Caki2 (cell line): ENCODE data around the gene BUB3. TPM values are rescaled to one million over a fixed set of nuclear protein-coding genes. Genes with fewer than 3 reads are reported as not detected.

ENCODE experiments used
- DNase-seq: peaks from one replicate; pipeline ENCODE4 v3.0.0-alpha.2; 2015; ENCODE audit warnings: low read depth
- in situ Hi-C: cut with HindIII; loops from 2 replicates; pipeline ENCODE4 v1.10.0; 2016; ENCODE audit warnings: low sequenced_read_pairs, low pct_unique_long_range_greater_than_20kb, mixed read lengths
- total RNA-seq: library from RNA; depleted of rRNA; stranded (reverse); fragments of >200 nt; shearing (Covaris generic); gene quantifications from 2 replicates; pipeline ENCODE4 v1.2.3, GENCODE V29; 2014; ENCODE audit warnings: low replicate concordance; rRNA removed

Gene BUB3, protein sequence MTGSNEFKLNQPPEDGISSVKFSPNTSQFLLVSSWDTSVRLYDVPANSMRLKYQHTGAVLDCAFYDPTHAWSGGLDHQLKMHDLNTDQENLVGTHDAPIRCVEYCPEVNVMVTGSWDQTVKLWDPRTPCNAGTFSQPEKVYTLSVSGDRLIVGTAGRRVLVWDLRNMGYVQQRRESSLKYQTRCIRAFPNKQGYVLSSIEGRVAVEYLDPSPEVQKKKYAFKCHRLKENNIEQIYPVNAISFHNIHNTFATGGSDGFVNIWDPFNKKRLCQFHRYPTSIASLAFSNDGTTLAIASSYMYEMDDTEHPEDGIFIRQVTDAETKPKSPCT
- total RNA-seq, result 117 and 181 TPM in 2 replicates

DNA sequence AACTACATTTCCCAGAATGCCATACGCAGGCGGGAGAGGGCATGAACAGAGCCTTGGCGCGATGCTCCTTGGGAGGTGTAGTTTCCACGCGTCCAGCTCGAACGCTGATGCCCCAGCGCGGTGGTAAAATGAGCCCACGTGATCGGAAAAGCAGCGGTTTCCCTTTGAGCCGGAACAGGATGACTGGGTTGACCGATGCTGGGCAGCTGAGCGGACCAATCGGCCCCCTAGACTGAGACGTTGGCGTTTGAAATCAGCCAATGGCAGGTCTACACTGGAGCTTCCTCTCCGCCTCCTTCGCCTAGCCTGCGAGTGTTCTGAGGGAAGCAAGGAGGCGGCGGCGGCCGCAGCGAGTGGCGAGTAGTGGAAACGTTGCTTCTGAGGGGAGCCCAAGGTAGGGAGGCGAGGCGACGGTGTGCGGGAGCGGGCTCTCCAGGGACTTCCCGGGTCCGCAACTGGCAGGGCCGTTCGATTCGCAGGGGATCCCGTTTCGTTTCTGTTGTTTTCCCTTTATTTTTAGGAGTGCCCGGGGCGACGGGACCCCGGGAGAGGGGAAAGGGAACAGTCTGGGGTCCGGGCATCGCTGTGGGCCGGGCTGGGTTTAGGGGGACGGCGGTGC is at the start of gene BUB3:
BUB3 (plus strand) TSS at position 311 of the 619 bp plus-strand sequence. CDS start 516 bp downstream, outside the sequence.
- in situ Hi-C loops, result no loop called here

DNA sequence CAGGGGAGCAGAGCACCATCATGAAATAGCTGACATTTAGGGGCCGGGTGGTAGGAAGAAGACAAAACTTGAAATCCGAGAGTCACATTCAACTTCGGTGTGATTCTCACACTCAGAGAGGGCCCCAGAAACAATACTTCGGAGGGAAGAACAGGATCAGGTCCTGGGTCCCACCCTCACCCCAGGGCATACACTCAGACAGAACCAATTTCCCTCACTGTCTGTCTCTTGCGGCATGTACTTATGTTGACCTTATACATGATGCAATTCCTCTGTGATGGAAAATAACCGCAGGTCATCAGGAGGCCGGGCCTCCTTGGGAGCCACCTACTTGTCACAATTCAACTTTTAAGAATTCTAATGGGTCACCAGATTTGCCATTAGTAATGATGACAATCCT is 44.7 kb upstream of the BUB3 start:
- DNase-seq, result peak; percentile 18
- in situ Hi-C loops, result no loop called here

More for the DNA sequence above, at the start of gene BUB3:
- DNase-seq, result peak; percentile 98

- in situ Hi-C loops, result no loop called here
- DNase-seq, result no peak
Observed at GRCh38 chr10:123117644-123118417, 36.4 kb upstream of the BUB3 start.

DNA sequence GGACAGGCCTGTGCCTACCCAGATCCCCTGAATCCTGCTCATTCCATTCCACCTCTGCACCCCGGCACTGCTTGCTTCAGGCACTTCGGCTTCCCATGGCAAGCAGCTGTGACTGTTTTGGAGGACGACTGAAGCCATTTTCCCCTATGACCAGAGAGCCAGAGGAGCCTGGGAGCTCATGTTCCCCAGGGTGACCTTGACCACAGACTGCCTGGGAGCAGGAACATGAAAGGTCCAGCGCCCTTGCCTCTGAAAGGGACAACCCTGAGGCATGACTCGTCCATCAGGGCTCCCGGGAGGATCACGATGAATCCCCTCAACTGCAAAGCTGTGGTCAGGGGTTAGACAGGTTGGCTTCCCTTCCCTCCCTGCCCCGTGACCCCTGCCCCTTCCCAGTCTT is 35.1 kb upstream of the BUB3 start:
- in situ Hi-C loops, result no loop called here
- no peak for DNase-seq

GRCh38 chr10:123126246-123126645 is 28.0 kb upstream of the BUB3 start:
- in situ Hi-C loops, result no loop called here
- DNase-seq, result no peak

DNA sequence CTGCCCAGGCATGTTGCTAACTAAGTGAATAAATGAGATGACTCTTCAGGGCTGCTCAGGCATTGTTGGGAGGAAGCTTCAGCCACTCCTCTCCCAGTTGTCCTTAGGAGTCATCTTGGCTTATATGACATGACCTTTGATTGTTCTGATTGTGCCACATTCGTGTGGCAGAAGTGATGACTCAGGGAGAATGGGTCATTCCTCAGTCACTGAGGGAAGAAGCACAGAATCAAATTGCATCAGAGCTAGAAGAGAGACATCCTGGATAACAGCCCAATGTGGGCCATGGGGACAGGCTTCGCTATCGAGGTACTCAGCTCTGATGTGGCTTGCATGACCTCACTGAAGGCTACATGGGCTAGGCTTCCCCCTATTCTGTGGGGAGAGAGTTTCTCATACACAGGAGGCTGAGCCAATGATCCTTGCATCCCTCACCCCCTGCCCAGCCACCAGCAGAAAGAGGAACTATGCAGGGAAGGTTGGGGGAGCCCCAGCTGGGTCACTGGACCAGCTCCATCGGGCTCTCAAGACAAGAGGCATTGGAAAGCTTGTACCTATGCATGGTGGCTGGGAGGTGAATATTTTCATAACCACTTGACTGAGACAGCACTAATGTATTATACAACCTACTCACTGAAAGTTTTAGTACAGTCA is 24.5 kb upstream of the BUB3 start:
- peak; percentile 6 for DNase-seq
- in situ Hi-C loops, result no loop called here

DNA sequence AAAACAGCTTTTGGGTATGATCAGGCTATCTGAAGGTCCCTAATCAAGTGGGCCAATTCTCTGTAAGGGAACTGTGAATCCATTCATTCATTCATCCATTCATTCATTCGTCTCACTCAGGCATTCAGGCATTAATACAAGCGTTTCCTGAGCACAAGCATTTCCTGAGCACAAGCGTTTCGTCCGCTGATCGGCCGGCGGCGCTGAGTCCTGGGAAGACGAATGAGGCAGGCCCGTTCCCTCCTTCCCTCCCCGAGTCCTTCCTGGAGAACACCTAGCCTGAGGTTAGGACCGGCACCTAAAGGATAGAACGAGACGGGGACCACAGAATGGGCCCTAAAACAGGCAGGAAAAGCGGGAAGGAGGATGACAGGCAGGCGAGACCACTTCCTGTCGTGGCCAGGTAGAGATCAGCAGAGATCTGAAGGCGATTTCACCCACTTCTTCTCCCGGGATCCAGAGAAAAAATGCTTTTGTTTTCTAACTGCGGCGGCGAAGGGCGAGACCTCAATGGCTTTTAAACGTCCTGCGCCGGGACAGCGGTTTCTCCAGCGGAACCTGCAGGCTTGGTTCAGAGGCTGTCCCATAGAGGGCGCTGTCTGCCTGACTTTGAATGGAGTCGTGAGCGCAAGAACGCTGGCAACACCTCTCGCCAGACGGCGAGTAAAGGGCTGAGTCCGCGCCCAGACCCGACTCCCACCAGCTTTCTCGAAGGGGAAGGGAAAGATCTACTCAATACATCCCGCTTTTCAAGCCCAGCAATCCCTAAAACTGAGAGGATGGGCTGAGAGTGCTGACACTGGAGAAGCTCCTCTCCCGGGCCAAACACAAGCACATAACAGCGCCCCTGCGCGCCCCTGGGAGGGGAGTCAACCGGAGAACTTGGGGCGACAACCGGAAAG is 21.4 kb upstream of the BUB3 start:
- DNase-seq, result peak; percentile 52
- in situ Hi-C loops, result no loop called here

GRCh38 chr10:123133541-123134342 is 20.5 kb upstream of the BUB3 start:
- no peak for DNase-seq
- in situ Hi-C loops, result no loop called here

- no peak for DNase-seq
Observed at GRCh38 chr10:123134343-123134914, 19.8 kb upstream of the BUB3 start.

DNA sequence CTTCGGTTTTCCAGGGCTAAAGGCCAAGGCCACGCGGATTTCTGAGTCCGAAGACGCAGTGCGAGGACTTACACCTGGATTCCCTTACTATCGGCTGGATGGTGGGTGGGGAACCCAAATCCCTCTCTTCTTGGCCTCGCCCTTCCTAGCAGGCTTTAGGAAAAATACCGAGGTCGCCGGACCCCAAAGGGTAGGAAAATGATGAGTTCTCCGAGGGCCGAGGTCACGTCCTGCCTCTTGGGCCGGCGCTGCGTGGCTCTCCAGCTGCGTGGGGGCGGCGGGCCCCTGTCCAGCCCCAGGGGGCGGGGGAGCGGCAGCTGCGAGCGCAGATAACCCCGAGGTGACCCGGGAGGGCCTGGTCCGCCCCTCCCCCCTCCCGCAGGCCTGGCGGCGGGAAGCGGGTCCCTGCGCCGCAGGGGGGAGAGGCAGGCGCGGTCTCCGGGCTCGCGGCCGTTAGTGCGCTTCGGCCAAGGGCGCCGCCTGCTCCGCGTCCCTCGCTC is 19.2 kb upstream of the BUB3 start:
- DNase-seq, result no peak
- in situ Hi-C loops, result no loop called here

More at GRCh38 chr10:123134343-123134914, 19.8 kb upstream of the BUB3 start:
- in situ Hi-C loops, result no loop called here

GRCh38 chr10:123135415-123136141 is 18.6 kb upstream of the BUB3 start, which contains the start of gene HMX3:
Gene HMX3 (plus strand): TSS chr10:123135970. CDS start chr10:123136051, 81 bp downstream.
- in situ Hi-C loops, result no loop called here
- DNase-seq, result no peak

DNA sequence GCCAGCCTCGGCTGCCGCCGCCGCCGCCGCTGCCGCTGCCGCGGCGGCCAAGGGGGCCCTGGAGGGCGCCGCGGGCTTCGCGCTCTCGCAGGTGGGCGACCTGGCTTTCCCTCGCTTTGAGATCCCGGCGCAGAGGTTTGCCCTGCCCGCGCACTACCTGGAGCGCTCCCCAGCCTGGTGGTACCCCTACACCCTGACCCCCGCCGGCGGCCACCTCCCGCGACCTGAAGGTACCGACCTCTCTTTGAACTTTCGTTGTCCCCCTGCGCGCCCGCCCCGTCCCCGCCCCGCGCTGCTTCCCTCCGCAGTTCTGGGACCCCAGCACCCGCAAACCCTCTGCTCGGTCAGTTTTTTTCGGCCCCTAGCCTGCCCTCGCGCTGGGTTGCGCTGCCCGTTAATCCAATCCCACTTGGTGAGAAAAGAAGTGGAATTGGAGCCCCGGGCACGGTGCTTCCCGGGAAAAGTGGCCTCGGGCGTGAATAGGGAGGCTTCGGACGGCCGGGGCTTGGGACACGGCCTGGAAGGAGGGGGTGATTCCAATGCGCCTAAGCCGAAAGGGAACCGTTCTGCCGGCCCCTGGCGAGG is 17.9 kb upstream of the BUB3 start:
- in situ Hi-C loops, result no loop called here
- DNase-seq, result no peak

- DNase-seq, result no peak
- in situ Hi-C loops, result no loop called here
Observed at GRCh38 chr10:123136806-123137642, 17.2 kb upstream of the BUB3 start.

- in situ Hi-C loops, result no loop called here
Observed at GRCh38 chr10:123139165-123139520, 15.1 kb upstream of the BUB3 start.

More at GRCh38 chr10:123139165-123139520, 15.1 kb upstream of the BUB3 start:
- DNase-seq, result no peak
